Spleen (tissue), 11 donors: Measurements from ENCODE around the gene SLC5A5. TPM values are rescaled to one million over a fixed set of nuclear protein-coding genes. Genes with fewer than 3 reads are reported as not detected.
"Not testable (repeated sequence)": the region's sequence is repeated elsewhere in the genome, so short reads cannot be mapped to it uniquely, and the experiment has no call there.

ENCODE experiments used
- DNase-seq: peaks from one replicate; pipeline ENCODE4 v3.0.0-alpha.2; 2020
- H3K27ac ChIP-seq, 8 donors: fragments of 200-600 bp; sonication (generic) in 7 of 8; 1 replicate in 4 of 8; 2 replicates in 4 of 8; pipeline versions ENCODE4 v1.5.0 to v1.8.0; 2016 to 2021; ENCODE audit warnings: inconsistent platforms in 4 of 8, mild to moderate bottlenecking in 4 of 8, moderate library complexity in 1 of 8
- H3K27me3 ChIP-seq, 7 donors: fragments of 200-600 bp; sonication (generic) in 6 of 7; replicated peaks in 1 of 7; 1 replicate in 4 of 7; 2 replicates in 3 of 7; pipeline versions ENCODE4 v1.5.0 to v1.8.0; 2016 to 2021; ENCODE audit warnings: inconsistent platforms in 3 of 7, mild to moderate bottlenecking in 1 of 7
- H3K36me3 ChIP-seq, 6 donors: fragments of 200-600 bp; sonication (generic) in 5 of 6; 1 replicate in 4 of 6; 2 replicates in 2 of 6; pipeline versions ENCODE4 v1.5.0 to v1.8.0; 2016 to 2021; ENCODE audit warnings: inconsistent platforms in 2 of 6
- H3K4me1 ChIP-seq, 6 donors: fragments of 200-600 bp; sonication (generic) in 5 of 6; 1 replicate in 3 of 6; 2 replicates in 3 of 6; pipeline versions ENCODE4 v1.5.0 to v1.8.0; 2016 to 2021; ENCODE audit warnings: inconsistent platforms in 3 of 6
- H3K4me3 ChIP-seq, 8 donors: fragments of 200-600 bp; sonication (generic) in 7 of 8; 1 replicate in 4 of 8; 2 replicates in 4 of 8; pipeline versions ENCODE4 v1.5.0 to v1.8.0; 2016 to 2021; ENCODE audit warnings: inconsistent platforms in 4 of 8, mild to moderate bottlenecking in 4 of 8, moderate library complexity in 2 of 8
- H3K9me3 ChIP-seq, 8 donors: fragments of 200-600 bp; sonication (generic) in 7 of 8; 1 replicate in 4 of 8; 2 replicates in 4 of 8; pipeline versions ENCODE4 v1.5.0 to v1.8.0; 2016 to 2021; ENCODE audit warnings: inconsistent platforms in 4 of 8
- CTCF ChIP-seq, 11 experiments: fragments of 200-600 bp in 7 of 11; fragments of 450-650 bp in 4 of 11; sonication (generic) in 4 of 11; IDR thresholded peaks in 8 of 11; conservative IDR thresholded peaks in 3 of 11; 1 replicate in 7 of 11; 2 replicates in 4 of 11; pipeline versions ENCODE4 v1.4.0 to v1.8.0; 2016 to 2021; ENCODE audit warnings: antibody characterized with exemption in 11 of 11, inconsistent platforms in 4 of 11, mild to moderate bottlenecking in 1 of 11
- POLR2A ChIP-seq, 3 donors: fragments of 450-650 bp; IDR thresholded peaks; one replicate each; pipeline ENCODE4 v1.5.1; 2017; ENCODE audit warnings: antibody characterized with exemption in 3 of 3, mild to moderate bottlenecking in 1 of 3
- POLR2AphosphoS5 ChIP-seq, 3 donors: sonication (generic); formaldehyde crosslinking; IDR thresholded peaks; one replicate each; pipeline ENCODE4 v1.5.1; 2017; ENCODE audit warnings: antibody characterized with exemption in 3 of 3
- WGBS, 5 donors: extraction: QIAGEN DNeasy Blood & Tissue Kit in 3 of 5; methylation state at CpG; one replicate each; pipeline versions ENCODE4 v1.1.5 to v1.1.7; 2013 to 2018; 5-methylcytosine and 5-hydroxymethylcytosine counted together
- intact Hi-C: fragments of 100-400 bp; cut with DNase I; formaldehyde crosslinking; loops from one replicate; pipeline ENCODE4 v1.15.0; 2023; ENCODE audit warnings: low total_unique reads
- polyA plus RNA-seq, 3 donors: library from polyadenylated mRNA; stranded (reverse); fragments of 200-250 nt; gene quantifications; one replicate each; pipeline ENCODE4 v1.2.1, GENCODE V29; 2013
- total RNA-seq, 7 donors: library from RNA; depleted of rRNA in 3 of 7; stranded (reverse); fragments of >200 nt in 3 of 7; fragmentation: NEBNext Ultra II Directional in 4 of 7; extraction: Animal tissue kit (Norgen Biotek cat#: 25700) in 4 of 7; gene quantifications; one replicate each; pipeline versions ENCODE4 v1.1.0 to v1.2.1, GENCODE V29; 2016 to 2021
- donor health status: healthy with polysubstance abuse.
- donor health status: DM: no; HTN: no; CAD: no; lungs with moderate emphysema.
- donor health status: DM: no; HTN: no; CAD: no.
- donor health status: Bipolar disorder and iron deficiency.
- donor health status: healthy.
- donor health status: DM: no; HTN: no; CAD: no.
- donor health status: DM: yes; HTN: yes; CAD: no.

Gene SLC5A5
- total and polyA plus RNA-seq, 10 donors: 0.19 to 0.52 (median 0.31) TPM; not detected in 2

- no peak overlapping the region for H3K4me3 ChIP-seq
- WGBS, 5 donors: 73 to 89% (median 78%) methylated on average over 11 of the region's 11 CpGs
- H3K27me3 ChIP-seq: peaks cover 0 to 18% (median 0%) of the 10 kb centered on the region in 7 donors
- H3K27ac ChIP-seq: no peak overlapping the region
- no peak for TF ChIP-seq POLR2AphosphoS5 (IDR thresholded peaks at IDR 0.05)
- TF ChIP-seq CTCF (IDR thresholded peaks at IDR 0.05 in 8 of 11, conservative IDR thresholded peaks at IDR 0.05 in 3 of 11): no peak
- no peak for TF ChIP-seq POLR2A (IDR thresholded peaks at IDR 0.05)
- peaks cover 0 to 39% (median 29%) of the 10 kb centered on the region in 8 donors for H3K9me3 ChIP-seq
- intact Hi-C loops: no loop called here
- no peaks in the 10 kb centered on the region for H3K36me3 ChIP-seq
- DNase-seq: no peak
- no peaks in the 10 kb centered on the region for H3K4me1 ChIP-seq
These were observed 39.1 kb downstream of the SLC5A5 start for GRCh38 chr19:17910791-17911360.

GRCh38 chr19:17915940-17916593, 44.3 kb downstream of the SLC5A5 start:
- no peak for DNase-seq
- Histone ChIP-seq H3K36me3 (no peaks in the 10 kb centered on the region), H3K4me1 (no peaks in the 10 kb centered on the region), H3K4me3 (no peak overlapping the region), H3K27ac (no peak overlapping the region), H3K9me3 (peaks cover 0 to 24% (median 17%) of the 10 kb centered on the region in 8 donors), H3K27me3 (peaks cover 0 to 36% (median 0%) of the 10 kb centered on the region in 7 donors)
- intact Hi-C loops: no loop called here
- TF ChIP-seq POLR2AphosphoS5 (IDR thresholded peaks at IDR 0.05) (no peak), CTCF (IDR thresholded peaks at IDR 0.05 in 8 of 11, conservative IDR thresholded peaks at IDR 0.05 in 3 of 11) (no peak), POLR2A (IDR thresholded peaks at IDR 0.05) (no peak)
- WGBS, 5 donors: 80 to 89% (median 86%) methylated on average over 6 of the region's 6 CpGs

GRCh38 chr19:17918151-17918550, 46.4 kb downstream of the SLC5A5 start:
- WGBS, 5 donors: 94 to 100% (median 96%) methylated on average over 4 to 29 of the region's 30 CpGs
- H3K9me3 ChIP-seq: peaks cover 0 to 19% (median 11%) of the 10 kb centered on the region in 8 donors
- peaks cover 0 to 35% (median 0%) of the 10 kb centered on the region in 7 donors for H3K27me3 ChIP-seq
- H3K4me1 ChIP-seq, intact Hi-C loops, H3K27ac ChIP-seq, H3K4me3 ChIP-seq, H3K36me3 ChIP-seq, DNase-seq: not testable (repeated sequence)

- H3K36me3 ChIP-seq, H3K4me1 ChIP-seq, DNase-seq, intact Hi-C loops, H3K9me3 ChIP-seq, H3K27ac ChIP-seq, H3K4me3 ChIP-seq: not testable (repeated sequence)
- WGBS, 5 donors: 35 to 74% (median 58%) methylated on average over 3 to 5 of the region's 5 CpGs
- H3K27me3 ChIP-seq: peaks cover 0 to 29% (median 0%) of the 10 kb centered on the region in 7 donors
These were observed 47.4 kb downstream of the SLC5A5 start for GRCh38 chr19:17919122-17919521.

GRCh38 chr19:17920527-17920926, 48.8 kb downstream of the SLC5A5 start:
- no peak for TF ChIP-seq POLR2AphosphoS5 (IDR thresholded peaks at IDR 0.05)
- no peak for TF ChIP-seq CTCF (IDR thresholded peaks at IDR 0.05 in 8 of 11, conservative IDR thresholded peaks at IDR 0.05 in 3 of 11)
- Histone ChIP-seq H3K9me3 (peaks cover 0 to 7% (median 0%) of the 10 kb centered on the region in 8 donors), H3K27ac (no peak overlapping the region), H3K27me3 (peaks cover 0 to 23% (median 0%) of the 10 kb centered on the region in 7 donors), H3K4me1 (no peaks in the 10 kb centered on the region), H3K36me3 (no peaks in the 10 kb centered on the region), H3K4me3 (no peak overlapping the region)
- intact Hi-C loops: no loop called here
- no peak for DNase-seq
